Measurements from ENCODE around the gene ITGA6.

Gene ITGA6

DNA sequence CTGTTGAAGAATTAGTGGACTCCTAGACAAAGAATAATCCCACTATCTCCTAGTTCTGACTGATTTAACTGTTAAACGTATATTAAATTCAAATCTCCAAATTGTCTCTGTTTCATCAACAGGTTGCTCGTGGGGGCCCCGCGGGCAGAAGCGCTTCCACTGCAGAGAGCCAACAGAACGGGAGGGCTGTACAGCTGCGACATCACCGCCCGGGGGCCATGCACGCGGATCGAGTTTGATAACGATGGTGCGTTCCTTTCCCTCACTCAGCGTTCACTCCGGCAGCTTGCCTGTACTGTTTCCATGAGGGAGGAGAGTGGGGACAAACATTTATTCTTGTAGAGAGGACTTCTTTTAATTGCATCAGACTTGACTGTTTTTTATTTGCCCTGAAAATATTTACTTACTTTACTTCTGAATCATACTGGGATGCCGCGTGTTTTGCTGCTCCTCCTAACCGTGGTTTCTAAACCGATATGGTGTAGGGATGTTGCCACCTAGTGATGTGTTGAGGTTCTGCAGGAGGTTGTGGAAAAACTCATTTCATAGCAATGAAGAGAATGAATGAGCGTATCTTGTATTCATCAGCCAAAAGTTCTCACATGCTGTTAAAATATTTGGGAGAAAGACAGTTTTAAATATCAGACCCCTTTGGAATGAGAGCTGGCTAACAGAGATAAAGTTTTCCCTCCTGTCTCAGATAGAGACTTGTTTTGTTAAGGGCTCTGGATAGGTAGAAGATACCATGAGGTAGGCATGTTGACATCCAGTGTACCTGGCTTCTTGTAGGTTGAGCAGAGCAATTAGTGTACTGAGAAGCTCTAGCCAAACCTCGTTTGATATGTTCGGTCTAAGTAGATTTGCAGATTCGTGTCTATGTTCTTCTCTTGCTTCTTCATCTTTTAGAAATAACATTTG is 38.3 kb downstream of the ITGA6 start:
- peak; percentile 72 for DNase-seq (ENCODE audit: low spot score)

- DNase-seq (ENCODE audit: low spot score) = no peak
Observed at GRCh38 chr2:172467382-172467781, 40.0 kb downstream of the ITGA6 start.

DNA sequence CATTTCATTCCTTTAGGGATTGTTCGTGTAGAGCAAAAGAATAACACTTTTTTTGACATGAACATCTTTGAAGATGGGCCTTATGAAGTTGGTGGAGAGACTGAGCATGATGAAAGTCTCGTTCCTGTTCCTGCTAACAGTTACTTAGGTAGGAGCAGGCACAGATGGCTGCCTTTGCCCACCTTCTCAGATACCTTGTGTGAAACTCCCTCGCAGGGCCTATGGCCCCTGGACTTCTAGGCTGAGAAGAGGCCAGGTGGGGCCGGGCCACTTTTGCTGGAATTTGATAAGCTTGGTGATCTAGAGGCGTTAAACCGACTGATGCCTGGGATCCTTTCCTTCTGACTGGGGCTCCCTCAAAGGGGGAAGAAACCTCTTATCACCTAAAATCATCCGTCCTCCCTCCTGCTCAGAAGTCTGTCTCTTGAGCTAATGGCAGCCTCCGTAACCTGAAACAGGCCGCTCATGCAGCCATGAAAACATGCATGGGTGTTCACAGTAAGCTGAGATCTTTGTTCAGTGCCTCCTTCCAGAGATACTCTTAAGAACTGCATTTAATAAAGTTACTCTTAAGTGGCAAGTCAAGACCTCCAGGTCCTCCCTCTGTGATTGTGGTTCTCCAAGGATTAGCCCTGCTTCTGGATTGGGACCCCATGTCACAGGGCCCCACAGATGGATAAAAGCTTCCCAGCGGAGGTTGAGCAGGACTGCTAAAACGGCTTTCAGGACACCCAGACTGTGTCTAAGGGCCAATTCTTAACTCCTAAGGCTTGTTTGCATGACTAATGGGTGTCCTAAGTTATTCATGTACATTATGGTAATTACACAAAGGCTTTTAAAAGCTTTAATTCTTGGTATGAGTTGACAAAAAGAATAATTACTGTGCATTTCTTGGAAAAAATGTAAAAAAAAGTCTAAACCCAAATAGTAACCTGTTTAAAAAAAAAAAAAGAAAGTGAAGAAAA is 43.9 kb downstream of the ITGA6 start:
- DNase-seq (ENCODE audit: low spot score) = no peak

DNA sequence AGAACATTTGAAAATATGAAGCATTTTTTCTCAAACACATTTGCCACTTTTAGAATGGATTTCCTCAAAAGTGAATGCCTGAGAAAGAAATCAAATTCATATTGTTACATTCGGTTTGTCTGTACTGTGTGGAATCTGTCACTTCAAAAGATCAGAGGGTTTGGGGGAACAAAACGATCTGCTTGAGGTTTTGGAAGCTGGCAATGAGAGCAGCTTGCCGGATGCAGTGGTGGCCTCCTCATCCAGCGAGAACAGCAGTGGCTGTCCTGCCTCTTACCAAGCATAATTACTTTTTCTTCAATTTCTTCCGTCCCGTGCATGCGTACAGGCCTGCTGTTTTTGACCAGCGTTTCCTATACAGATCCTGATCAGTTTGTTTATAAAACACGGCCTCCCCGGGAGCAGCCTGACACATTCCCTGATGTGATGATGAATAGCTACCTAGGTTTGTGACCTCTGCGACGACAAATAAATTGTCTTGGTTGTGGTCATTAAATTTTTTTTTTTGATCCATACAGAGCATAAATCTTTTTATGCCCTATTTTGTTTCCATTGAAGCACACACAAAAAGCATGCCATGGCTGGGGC is 45.2 kb downstream of the ITGA6 start:
- no peak for DNase-seq (ENCODE audit: low spot score)

- DNase-seq (ENCODE audit: low spot score) = no peak
Observed at GRCh38 chr2:172473167-172473566, 45.8 kb downstream of the ITGA6 start.

- no peak for DNase-seq (ENCODE audit: low spot score)
Observed at GRCh38 chr2:172478353-172478752, 51.0 kb downstream of the ITGA6 start.

DNA sequence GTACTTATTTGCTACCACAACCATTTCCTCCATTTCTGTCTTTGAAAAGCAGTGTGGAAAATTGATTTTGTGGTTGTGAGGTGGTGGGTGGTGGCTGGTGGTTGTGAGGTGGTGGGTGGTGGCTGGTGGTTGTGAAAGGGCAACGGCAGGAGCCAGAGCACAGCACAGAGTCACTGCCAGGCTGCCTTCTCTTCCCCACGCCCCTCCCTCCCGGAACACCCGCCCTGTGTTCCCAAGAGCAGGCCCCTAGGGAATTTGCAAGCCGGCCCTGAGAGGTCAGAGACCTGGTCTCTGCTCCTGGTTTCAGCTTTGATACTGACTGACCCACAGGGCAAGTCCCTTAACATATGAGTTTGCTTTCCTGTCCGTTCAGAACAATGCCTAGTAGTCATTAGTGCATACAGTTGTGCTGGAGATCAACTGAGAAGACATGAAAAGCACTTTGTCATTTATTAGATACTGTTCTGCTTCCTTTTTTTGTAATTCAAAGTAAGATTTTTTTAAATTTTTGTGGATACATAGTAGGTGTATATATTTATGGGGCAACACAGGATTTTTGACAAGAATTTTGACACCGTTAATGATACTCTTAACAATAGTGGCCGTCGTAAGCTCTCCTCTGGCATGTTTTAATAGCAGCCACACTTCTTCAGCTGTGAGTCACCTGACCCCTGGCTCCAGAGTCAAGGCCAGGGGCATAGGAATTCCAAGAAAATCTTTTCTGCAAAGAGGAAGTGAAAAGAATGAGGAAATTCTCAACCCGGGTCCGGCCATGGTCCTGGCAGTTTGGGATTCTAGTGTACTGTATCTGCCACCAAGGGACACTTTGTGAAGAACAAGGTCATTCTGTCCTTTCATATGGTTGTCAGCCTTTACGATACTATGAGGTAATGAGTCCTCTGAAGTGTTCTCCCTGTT is 53.2 kb downstream of the ITGA6 start:
- no peak for DNase-seq (ENCODE audit: low spot score)

GRCh38 chr2:172481507-172482262 is 54.3 kb downstream of the ITGA6 start:
- DNase-seq (ENCODE audit: low spot score) = no peak

GRCh38 chr2:172484253-172484652 is 56.9 kb downstream of the ITGA6 start:
- no peak for DNase-seq (ENCODE audit: low spot score)

GRCh38 chr2:172484706-172485105 is 57.3 kb downstream of the ITGA6 start:
- DNase-seq (ENCODE audit: low spot score) = no peak

- DNase-seq (ENCODE audit: low spot score) = no peak
Observed at GRCh38 chr2:172488556-172488955, 61.2 kb downstream of the ITGA6 start.

GRCh38 chr2:172489681-172490080 is 62.3 kb downstream of the ITGA6 start:
- no peak for DNase-seq (ENCODE audit: low spot score)

DNA sequence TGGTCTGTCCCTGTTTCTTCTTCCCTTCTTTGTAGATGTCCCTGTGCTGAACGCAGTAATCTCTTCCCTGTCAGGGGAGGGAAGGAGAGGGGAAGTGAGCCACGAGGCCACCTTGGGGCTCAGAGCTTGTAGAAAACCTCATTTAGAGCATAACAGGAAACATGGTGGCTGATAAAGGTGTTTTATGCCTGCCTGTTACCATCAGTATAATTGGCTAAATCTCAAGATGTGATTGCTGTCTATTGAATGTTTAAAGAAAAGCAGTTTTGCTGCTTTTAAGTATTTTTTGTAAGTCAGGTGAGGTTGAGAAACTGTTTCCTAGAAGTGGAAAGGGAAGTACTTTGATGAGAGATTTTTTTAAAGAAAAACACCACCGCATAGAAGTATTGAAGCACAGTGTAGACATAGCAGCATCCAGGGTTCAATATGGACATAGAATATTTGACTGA is 68.8 kb downstream of the ITGA6 start:
- no peak for DNase-seq (ENCODE audit: low spot score)

GRCh38 chr2:172507199-172507598 is 79.8 kb downstream of the ITGA6 start:
- DNase-seq (ENCODE audit: low spot score) = no peak

DNA sequence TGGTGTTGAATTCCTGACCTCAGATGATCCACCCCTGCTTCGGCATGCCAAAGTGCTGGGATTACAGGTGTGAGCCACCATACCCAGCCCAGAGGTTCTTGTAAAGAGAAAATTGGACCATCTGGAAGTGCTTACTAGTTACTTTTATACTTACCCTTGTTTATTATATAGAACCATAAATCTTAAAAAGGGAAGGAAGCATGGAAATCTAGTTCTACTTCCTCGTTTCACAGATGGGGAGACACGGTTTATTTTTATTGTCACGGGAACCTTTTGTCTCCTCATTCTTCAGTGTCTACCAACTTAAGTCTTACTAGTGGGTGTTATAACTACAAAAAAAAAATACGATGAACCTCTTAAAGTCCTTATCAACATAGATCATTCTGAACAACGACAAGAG is 82.7 kb downstream of the ITGA6 start:
- DNase-seq (ENCODE audit: low spot score) = no peak

- DNase-seq (ENCODE audit: low spot score) = no peak
Observed at GRCh38 chr2:172510548-172510947, 83.2 kb downstream of the ITGA6 start.

GRCh38 chr2:172512810-172513523 is 85.6 kb downstream of the ITGA6 start:
- no peak for DNase-seq (ENCODE audit: low spot score)

- no peak for DNase-seq (ENCODE audit: low spot score)
Observed at GRCh38 chr2:172513524-172513900, 86.1 kb downstream of the ITGA6 start.

DNA sequence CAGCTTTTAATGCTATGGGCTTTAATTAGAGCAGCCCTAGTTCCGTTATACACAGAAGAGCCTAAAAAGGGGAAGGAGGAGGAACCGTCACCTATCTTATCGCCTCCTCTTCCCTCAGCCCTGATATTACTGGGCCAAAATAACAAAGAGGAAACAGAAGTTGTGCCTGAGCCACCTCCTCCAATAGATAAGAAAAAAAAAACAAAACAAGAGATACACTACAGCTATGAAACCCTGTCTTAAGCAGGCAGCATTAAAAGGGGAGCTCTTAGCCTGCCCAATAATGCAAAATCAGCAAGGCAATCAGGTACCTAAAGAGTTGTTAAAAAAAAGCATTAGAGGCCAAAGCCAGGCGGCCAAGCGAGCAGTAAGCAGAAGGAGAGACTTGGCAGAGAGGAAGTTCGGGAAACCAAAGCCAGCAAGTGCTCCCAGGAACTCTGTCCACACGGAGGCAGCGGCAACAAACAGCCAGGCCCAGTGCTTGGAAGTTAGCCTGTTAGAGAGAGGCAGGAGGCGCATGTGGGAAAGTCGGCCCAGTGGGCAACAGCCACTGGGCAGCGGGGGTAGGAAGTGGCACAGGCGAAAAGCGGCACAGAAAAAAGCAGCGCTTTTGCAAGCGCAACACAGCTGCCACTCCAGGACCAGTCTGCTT is 86.7 kb downstream of the ITGA6 start:
- DNase-seq (ENCODE audit: low spot score) = no peak

Data from left forelimb (tissue), 1 donor.